Hematopoietic multipotent progenitor cell (in vitro differentiated cells): ENCODE measurements around the gene SLC25A2. TPM values are rescaled to one million over a fixed set of nuclear protein-coding genes. Genes with fewer than 3 reads are reported as not detected.
"Not testable (repeated sequence)": the region's sequence is repeated elsewhere in the genome, so short reads cannot be mapped to it uniquely, and the experiment has no call there.

Experiments used
- DNase-seq, 3 donors: peaks; one replicate each; pipeline ENCODE4 v3.0.0-alpha.2; 2011 to 2015; ENCODE audit warnings: low read depth in 2 of 3, low spot score in 2 of 3
- total RNA-seq: library from RNA; depleted of rRNA; stranded (reverse); fragments of >200 nt; gene quantifications from one replicate; pipeline ENCODE4 v1.2.3, GENCODE V29; 2012

Gene SLC25A2
- total RNA-seq, 1 donor, result 0.54 TPM

GRCh38 chr5:141319202-141319601 is 15.4 kb upstream of the SLC25A2 start:
- no peak for DNase-seq

GRCh38 chr5:141316963-141317362 is 13.1 kb upstream of the SLC25A2 start:
- not testable (repeated sequence) for DNase-seq

GRCh38 chr5:141313711-141314110 is 9.9 kb upstream of the SLC25A2 start:
- no peak for DNase-seq

GRCh38 chr5:141306630-141307029 is 2.8 kb upstream of the SLC25A2 start:
- DNase-seq, result no peak

GRCh38 chr5:141298376-141298775 is 5.5 kb downstream of the SLC25A2 start:
- DNase-seq, result no peak

GRCh38 chr5:141272906-141273305 is 30.9 kb downstream of the SLC25A2 start:
- no peak for DNase-seq

GRCh38 chr5:141269195-141269594 is 34.7 kb downstream of the SLC25A2 start:
- DNase-seq, result no peak

- no peak for DNase-seq
Measured at GRCh38 chr5:141261238-141261546, 42.7 kb downstream of the SLC25A2 start.

- DNase-seq, result peak in 2 of 3 donors; percentile 1 to 7
Measured at GRCh38 chr5:141260458-141261237, 43.2 kb downstream of the SLC25A2 start.

GRCh38 chr5:141258948-141259347 is 44.9 kb downstream of the SLC25A2 start:
- no peak for DNase-seq

- DNase-seq, result no peak
Measured at GRCh38 chr5:141258464-141258863, 45.4 kb downstream of the SLC25A2 start.

Other genes with a start within 250 kb of the SLC25A2 start
- gene PCDHB2, start 209.4 kb downstream of the SLC25A2 start, total RNA-seq, result 0.27 TPM
- under 0.01 TPM for gene PCDHB3, start 203.6 kb downstream of the SLC25A2 start, total RNA-seq
- gene PCDHB4, start 182.2 kb downstream of the SLC25A2 start, total RNA-seq, result under 0.01 TPM
- under 0.01 TPM for gene PCDHB5, start 168.8 kb downstream of the SLC25A2 start, total RNA-seq
- not detected for gene PCDHB6, start 154.0 kb downstream of the SLC25A2 start, total RNA-seq
- gene PCDHB7, start 131.4 kb downstream of the SLC25A2 start, total RNA-seq, result under 0.01 TPM
- not detected for gene PCDHB8, start 126.3 kb downstream of the SLC25A2 start, total RNA-seq
- gene PCDHB16, start 121.7 kb downstream of the SLC25A2 start, total RNA-seq, result not detected
- not detected for gene PCDHB9, start 116.9 kb downstream of the SLC25A2 start, total RNA-seq
- under 0.01 TPM for gene PCDHB10, start 111.7 kb downstream of the SLC25A2 start, total RNA-seq
- 0.27 TPM for gene PCDHB11, start 104.4 kb downstream of the SLC25A2 start, total RNA-seq
- not detected for gene PCDHB12, start 95.3 kb downstream of the SLC25A2 start, total RNA-seq
- gene PCDHB13, start 90.1 kb downstream of the SLC25A2 start, total RNA-seq, result under 0.01 TPM
- gene PCDHB14, start 80.7 kb downstream of the SLC25A2 start, total RNA-seq, result under 0.01 TPM
- under 0.01 TPM for gene PCDHB15, start 58.7 kb downstream of the SLC25A2 start, total RNA-seq
- gene TAF7, start 16.7 kb upstream of the SLC25A2 start, total RNA-seq, result 45.0 TPM
- under 0.01 TPM for gene PCDHGA1, start 26.5 kb upstream of the SLC25A2 start, total RNA-seq
- 0.27 TPM for gene PCDHGA2, start 34.7 kb upstream of the SLC25A2 start, total RNA-seq
- gene PCDHGA3, start 39.8 kb upstream of the SLC25A2 start, total RNA-seq, result 0.54 TPM
- gene PCDHGB1, start 46.0 kb upstream of the SLC25A2 start, total RNA-seq, result 0.27 TPM
- gene PCDHGA4, start 51.0 kb upstream of the SLC25A2 start, total RNA-seq, result 0.81 TPM
- gene PCDHGB2, start 55.9 kb upstream of the SLC25A2 start, total RNA-seq, result 2.4 TPM
- 1.1 TPM for gene PCDHGA5, start 60.1 kb upstream of the SLC25A2 start, total RNA-seq
- 3.5 TPM for gene PCDHGB3, start 66.2 kb upstream of the SLC25A2 start, total RNA-seq
- gene PCDHGA6, start 69.8 kb upstream of the SLC25A2 start, total RNA-seq, result 1.9 TPM
- gene PCDHGA7, start 78.7 kb upstream of the SLC25A2 start, total RNA-seq, result 0.81 TPM
- 1.6 TPM for gene PCDHGB4, start 83.6 kb upstream of the SLC25A2 start, total RNA-seq
- 0.54 TPM for gene PCDHGA8, start 88.6 kb upstream of the SLC25A2 start, total RNA-seq
- gene PCDHGB5, start 93.9 kb upstream of the SLC25A2 start, total RNA-seq, result 2.4 TPM
- gene PCDHGA9, start 98.7 kb upstream of the SLC25A2 start, total RNA-seq, result 1.1 TPM
- gene PCDHGB6, start 104.0 kb upstream of the SLC25A2 start, total RNA-seq, result 0.81 TPM
- gene PCDHGA10, start 108.9 kb upstream of the SLC25A2 start, total RNA-seq, result 1.1 TPM
- 2.2 TPM for gene PCDHGB7, start 113.6 kb upstream of the SLC25A2 start, total RNA-seq
- 1.3 TPM for gene PCDHGA11, start 117.0 kb upstream of the SLC25A2 start, total RNA-seq
- gene PCDHGA12, start 126.5 kb upstream of the SLC25A2 start, total RNA-seq, result 2.2 TPM
- gene PCDHGC3, start 171.9 kb upstream of the SLC25A2 start, total RNA-seq, result 1.1 TPM
- gene PCDHGC4, start 181.0 kb upstream of the SLC25A2 start, total RNA-seq, result 0.54 TPM
- 0.27 TPM for gene PCDHGC5, start 185.0 kb upstream of the SLC25A2 start, total RNA-seq